Testis (tissue), 3 donors: ENCODE data around the gene CCSER1. TPM values are rescaled to one million over a fixed set of nuclear protein-coding genes. Genes with fewer than 3 reads are reported as not detected.
"Not testable (repeated sequence)": the region's sequence is repeated elsewhere in the genome, so short reads cannot be mapped to it uniquely, and the experiment has no call there.

Experiments
- DNase-seq: peaks from one replicate; pipeline ENCODE4 v3.0.0-alpha.2; 2019
- H3K27ac ChIP-seq, 2 donors: fragments of 200-600 bp; sonication (generic); one replicate each; pipeline ENCODE4 v1.5.1; 2019
- H3K27me3 ChIP-seq: fragments of 200-600 bp; sonication (generic); one replicate; pipeline ENCODE4 v1.5.1; 2019
- H3K36me3 ChIP-seq: fragments of 200-600 bp; sonication (generic); one replicate; pipeline ENCODE4 v1.5.1; 2017; ENCODE audit warnings: low read depth; ENCODE audit errors: missing control alignments
- H3K4me1 ChIP-seq: fragments of 200-600 bp; sonication (generic); one replicate; pipeline ENCODE4 v1.5.1; 2019
- H3K4me3 ChIP-seq, 2 donors: fragments of 200-600 bp; sonication (generic); one replicate each; pipeline ENCODE4 v1.5.1; 2017 to 2019
- H3K9me3 ChIP-seq: fragments of 200-600 bp; sonication (generic); one replicate; pipeline ENCODE4 v1.5.1; 2017
- CTCF ChIP-seq, 3 experiments: fragments of 450-650 bp in 2 of 3; fragments of 200-600 bp in 1 of 3; sonication (generic) in 1 of 3; IDR thresholded peaks; one replicate each; pipeline ENCODE4 v1.5.1; 2016 to 2019; ENCODE audit warnings: antibody characterized with exemption in 3 of 3, mild to moderate bottlenecking in 2 of 3, moderate library complexity in 1 of 3
- POLR2A ChIP-seq: fragments of 450-650 bp; IDR thresholded peaks from one replicate; pipeline ENCODE4 v1.6.1; 2017; ENCODE audit warnings: antibody characterized with exemption, mild to moderate bottlenecking, moderate library complexity
- WGBS, 2 donors: methylation state at CpG; one replicate each; pipeline ENCODE4 v1.1.5; 2018; 5-methylcytosine and 5-hydroxymethylcytosine counted together
- intact Hi-C: fragments of 100-400 bp; cut with DNase I; formaldehyde crosslinking; loops from one replicate; pipeline ENCODE4 v1.15.1; 2023; ENCODE audit warnings: low total_unique reads
- polyA plus RNA-seq: library from polyadenylated mRNA; stranded (reverse); fragments of 350-450 nt; fragmentation: Illumina TruSeq; extraction: RNeasy Lipid Tissue Mini Kit (QIAGEN cat#74804); gene quantifications from one replicate; pipeline ENCODE4 v1.2.3, GENCODE V29; 2014; ENCODE audit warnings: low read depth, low replicate concordance; ENCODE audit not compliant: insufficient read depth
- total RNA-seq, 2 donors: library from RNA; depleted of rRNA; stranded (reverse); fragments of >200 nt; gene quantifications; one replicate each; pipeline ENCODE4 v1.2.3, GENCODE V29; 2016

The CCSER1 gene
- total and polyA plus RNA-seq, 3 donors from 2014 or later = 20.2 to 105 (median 82.8) TPM

GRCh38 chr4:91325495-91325894, 1198.3 kb downstream of the CCSER1 start:
- no peak overlapping the region for H3K4me3 ChIP-seq
- H3K27me3 ChIP-seq = no peaks in the 10 kb centered on the region
- H3K27ac ChIP-seq = no peak overlapping the region
- no peaks in the 10 kb centered on the region for H3K36me3 ChIP-seq
- H3K4me1 ChIP-seq = no peaks in the 10 kb centered on the region
- DNase-seq = peak; percentile 19
- no peaks in the 10 kb centered on the region for H3K9me3 ChIP-seq
- TF ChIP-seq POLR2A (no peak), CTCF (IDR thresholded peaks at IDR 0.05) (no peak)
- intact Hi-C loops = no loop called here
- WGBS, 2 donors = 10 to 19% methylated on average over 1 of the region's 1 CpG

GRCh38 chr4:91326167-91326566, 1199.0 kb downstream of the CCSER1 start:
- H3K36me3 ChIP-seq, H3K27me3 ChIP-seq, H3K4me1 ChIP-seq, H3K27ac ChIP-seq, intact Hi-C loops, H3K9me3 ChIP-seq, H3K4me3 ChIP-seq, DNase-seq: not testable (repeated sequence)
- WGBS, 2 donors = 96 to 98% methylated on average over 2 of the region's 2 CpGs

- H3K9me3 ChIP-seq = no peaks in the 10 kb centered on the region
- no peak for DNase-seq
- no peaks in the 10 kb centered on the region for H3K4me1 ChIP-seq
- H3K27me3 ChIP-seq = no peaks in the 10 kb centered on the region
- TF ChIP-seq POLR2A (no peak), CTCF (IDR thresholded peaks at IDR 0.05) (no peak)
- intact Hi-C loops = no loop called here
- no peak overlapping the region for H3K4me3 ChIP-seq
- H3K27ac ChIP-seq = no peak overlapping the region
- 60 to 66% methylated on average over 3 of the region's 3 CpGs for WGBS, 2 donors
- no peaks in the 10 kb centered on the region for H3K36me3 ChIP-seq
These were observed 1203.5 kb downstream of the CCSER1 start for GRCh38 chr4:91330555-91331137.

GRCh38 chr4:91340822-91341221, 1213.6 kb downstream of the CCSER1 start:
- Histone ChIP-seq H3K36me3 (no peaks in the 10 kb centered on the region), H3K9me3 (no peaks in the 10 kb centered on the region), H3K27me3 (no peaks in the 10 kb centered on the region), H3K4me1 (no peaks in the 10 kb centered on the region), H3K27ac (no peak overlapping the region), H3K4me3 (no peak overlapping the region)
- TF ChIP-seq CTCF (IDR thresholded peaks at IDR 0.05) = no peak
- no peak for TF ChIP-seq POLR2A
- WGBS, 2 donors = 71 to 77% methylated on average over 1 of the region's 1 CpG
- DNase-seq = no peak
- intact Hi-C loops = no loop called here

- no peaks in the 10 kb centered on the region for H3K27me3 ChIP-seq
- no peaks in the 10 kb centered on the region for H3K9me3 ChIP-seq
- no peak for DNase-seq
- no peaks in the 10 kb centered on the region for H3K4me1 ChIP-seq
- no peak for TF ChIP-seq POLR2A
- TF ChIP-seq CTCF (IDR thresholded peaks at IDR 0.05) = no peak
- intact Hi-C loops = no loop called here
- H3K36me3 ChIP-seq = no peaks in the 10 kb centered on the region
- no peak overlapping the region for H3K4me3 ChIP-seq
- H3K27ac ChIP-seq = no peak overlapping the region
These were observed 1218.4 kb downstream of the CCSER1 start for GRCh38 chr4:91345632-91346031.

GRCh38 chr4:91356496-91356895, 1229.3 kb downstream of the CCSER1 start:
- H3K4me1 ChIP-seq, H3K36me3 ChIP-seq, H3K27ac ChIP-seq, intact Hi-C loops, DNase-seq, H3K4me3 ChIP-seq, H3K9me3 ChIP-seq, H3K27me3 ChIP-seq: not testable (repeated sequence)
- 80 to 92% methylated on average over 4 of the region's 4 CpGs for WGBS, 2 donors

- WGBS, 2 donors = 73 to 76% methylated on average over 3 of the region's 3 CpGs
- DNase-seq, H3K27ac ChIP-seq, H3K27me3 ChIP-seq, H3K9me3 ChIP-seq, intact Hi-C loops, H3K4me3 ChIP-seq, H3K36me3 ChIP-seq, H3K4me1 ChIP-seq: not testable (repeated sequence)
These were observed 1230.8 kb downstream of the CCSER1 start for GRCh38 chr4:91358016-91358415.

- H3K9me3 ChIP-seq, H3K27ac ChIP-seq, intact Hi-C loops, H3K36me3 ChIP-seq, H3K4me1 ChIP-seq, H3K4me3 ChIP-seq, DNase-seq, H3K27me3 ChIP-seq: not testable (repeated sequence)
- 96 to 97% methylated on average over 10 to 13 of the region's 13 CpGs for WGBS, 2 donors
These were observed 1231.4 kb downstream of the CCSER1 start for GRCh38 chr4:91358621-91359020.
